ENCODE results near the gene DNAI4.

DNA sequence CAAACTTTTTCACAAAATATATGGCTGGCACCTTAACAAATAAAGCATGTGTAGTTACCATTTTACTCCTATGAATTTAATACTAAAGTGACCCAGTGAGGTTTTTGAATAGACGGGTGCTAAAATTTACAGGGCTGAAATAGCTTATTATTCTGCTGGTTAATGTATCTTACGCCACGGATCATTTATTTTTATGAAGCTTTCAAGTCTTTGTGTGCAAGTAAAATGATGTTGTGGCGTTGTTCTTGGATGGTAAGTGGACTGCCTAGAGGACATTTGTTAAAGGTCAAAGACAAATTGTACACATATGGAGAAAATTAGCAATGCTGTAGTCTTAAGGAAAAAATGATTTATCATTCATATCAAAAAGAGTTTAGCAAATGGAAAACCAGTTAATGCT, 146.4 kb downstream of the DNAI4 start:
- TF ChIP-seq EZH2phosphoT487 (IDR thresholded peaks at IDR 0.05; ENCODE audit: insufficient read depth, low read depth) (no peak), EZH2 (IDR thresholded peaks at IDR 0.05; ENCODE audit: insufficient read depth, poor library complexity, severe bottlenecking) (no peak)
